HepG2 (cell line): ENCODE results near the gene CABLES1. TPM values are rescaled to one million over a fixed set of nuclear protein-coding genes. Genes with fewer than 3 reads are reported as not detected.

ENCODE experiments used
- ATAC-seq: fragments of 200-7000 bp; cut with Tn5 transposase; 3 replicates; pipeline ENCODE4 v1.9.1; 2020; ENCODE audit warnings: mild to moderate bottlenecking, moderate library complexity
- BruUV-seq: library from RNA; stranded (reverse); fragments of 400-500 nt; replicated peaks from 2 replicates; lab custom pipeline; 2021; lab: Mats Ljungman, UMichigan
- CTCF ChIA-PET: fragments of 300-600 bp; formaldehyde crosslinking; extraction: SDS; loops from one replicate; lab custom pipeline; 2021; ENCODE audit warnings: low total read pairs, inconsistent platforms, low intra/inter-chr PET ratio; lab: Yijun Ruan, JAX
- POLR2A ChIA-PET: fragments of 350-600 bp; sonication (Branson Sonifier 250); formaldehyde crosslinking; loops from one replicate; lab custom pipeline; 2020; ENCODE audit warnings: antibody characterized with exemption, inconsistent platforms; lab: Yijun Ruan, JAX
- DNase-seq: peaks from one replicate; pipeline ENCODE4 v3.0.0-alpha.2; 2015; ENCODE audit warnings: low spot score
- FAIRE-seq: peaks from 3 replicates; lab custom pipeline; 2011; peaks lifted over from hg19 to GRCh38; lab: Jason Lieb, UNC
- H2AFZ ChIP-seq: one replicate; pipeline ENCODE4 v1.6.1; 2011; ENCODE audit warnings: low read length, inconsistent platforms
- H3K27ac ChIP-seq: fragments of 300-600 bp; 3 replicates; pipeline ENCODE4 v1.8.0; 2011; ENCODE audit warnings: mixed run types, mild to moderate bottlenecking, mixed read lengths, low read length, inconsistent platforms; ENCODE audit not compliant: insufficient read depth; ENCODE audit errors: extremely low read length
- H3K27me3 ChIP-seq, 2 experiments: fragments of 200-600 bp in 1 of 2; 2 replicates in 1 of 2; 3 replicates in 1 of 2; pipeline versions ENCODE4 v1.6.0 to v1.8.0; 2011; ENCODE audit warnings: low read length in 2 of 2, mild to moderate bottlenecking in 2 of 2, moderate library complexity in 2 of 2, inconsistent platforms in 1 of 2; ENCODE audit not compliant: insufficient read depth in 2 of 2, control insufficient read depth in 1 of 2
- H3K36me3 ChIP-seq, 2 experiments: fragments of 200-600 bp in 1 of 2; replicated peaks in 1 of 2; 2 replicates in 1 of 2; 3 replicates in 1 of 2; pipeline versions ENCODE4 v1.5.1 to v1.8.0; 2011; ENCODE audit warnings: low read length in 2 of 2, inconsistent platforms in 1 of 2; ENCODE audit not compliant: insufficient read depth in 2 of 2, control insufficient read depth in 1 of 2
- H3K4me1 ChIP-seq: 2 replicates; pipeline ENCODE4 v1.5.1; 2012; ENCODE audit warnings: low read length, inconsistent platforms; ENCODE audit not compliant: insufficient read depth
- H3K4me2 ChIP-seq: 2 replicates; pipeline ENCODE4 v1.6.0; 2011; ENCODE audit warnings: low read depth, low read length, inconsistent platforms
- H3K4me3 ChIP-seq, 3 experiments: fragments of 200-600 bp in 1 of 3; sonication (generic), shearing (Covaris generic) in 1 of 3; replicated peaks in 1 of 3; 2 replicates each; pipeline ENCODE4 v1.5.1; 2011 to 2016; ENCODE audit warnings: low read length in 3 of 3, inconsistent platforms in 2 of 3, low read depth in 2 of 3, mild to moderate bottlenecking in 2 of 3, control low read depth in 1 of 3, mixed read lengths in 1 of 3; ENCODE audit not compliant: insufficient read depth in 1 of 3
- H3K79me2 ChIP-seq: one replicate; pipeline ENCODE4 v1.6.1; 2011; ENCODE audit warnings: low read length, inconsistent platforms; ENCODE audit not compliant: insufficient read depth
- H3K9ac ChIP-seq: 2 replicates; pipeline ENCODE4 v1.6.0; 2011; ENCODE audit warnings: mild to moderate bottlenecking, low read depth, low read length, inconsistent platforms; ENCODE audit not compliant: insufficient read depth
- H3K9me3 ChIP-seq: 2 replicates; pipeline ENCODE4 v1.5.1; 2012; ENCODE audit warnings: mild to moderate bottlenecking, low read length
- H4K20me1 ChIP-seq: 2 replicates; pipeline ENCODE4 v1.6.0; 2011; ENCODE audit warnings: inconsistent platforms, mild to moderate bottlenecking, low read length, moderate library complexity; ENCODE audit not compliant: insufficient read depth
- ASH2L ChIP-seq: fragments of 300-600, 200-600 bp; sonication (generic); IDR thresholded peaks from 2 replicates; pipeline ENCODE4 v1.7.0; 2017; ENCODE audit warnings: low read depth, mild to moderate bottlenecking, moderate library complexity, mixed read lengths, low read length; ENCODE audit not compliant: insufficient read length
- CTCF ChIP-seq: sonication (generic); formaldehyde crosslinking; IDR thresholded peaks from 2 replicates; pipeline ENCODE4 v1.5.0; 2020; ENCODE audit warnings: mild to moderate bottlenecking, missing genetic modification reagents, moderate library complexity
- MAZ ChIP-seq, 2 experiments: sonication (generic) in 1 of 2; formaldehyde crosslinking in 1 of 2; IDR thresholded peaks; 2 replicates each; pipeline versions ENCODE4 v1.5.0 to v1.6.1; 2012 to 2020; ENCODE audit warnings: low read depth in 2 of 2, mild to moderate bottlenecking in 2 of 2, borderline replicate concordance in 1 of 2, improper control_type of control experiment in 1 of 2, low read length in 1 of 2, missing genetic modification reagents in 1 of 2, moderate library complexity in 1 of 2
- SMC3 ChIP-seq: IDR thresholded peaks from 2 replicates; pipeline ENCODE4 v1.6.1; 2011; ENCODE audit warnings: low read length, improper control_type of control experiment
- STAG1 ChIP-seq: sonication (generic); formaldehyde crosslinking; IDR thresholded peaks from 2 replicates; pipeline ENCODE4 v1.4.0; 2020; ENCODE audit warnings: missing genetic modification reagents
- SYNCRIP ChIP-seq: fragments of 200-400 bp; formaldehyde crosslinking; IDR thresholded peaks from 2 replicates; pipeline ENCODE4 v1.6.1; 2018; ENCODE audit warnings: mild to moderate bottlenecking, low read depth, low read length; ENCODE audit not compliant: insufficient read depth
- ZNF629 ChIP-seq: sonication (generic); formaldehyde crosslinking; conservative IDR thresholded peaks from 2 replicates; pipeline ENCODE4 v1.5.0; 2020; ENCODE audit warnings: missing genetic modification reagents
- WGBS: methylation state at CpG from one replicate; pipeline ENCODE4 v1.1.6; 2017; ENCODE audit warnings: low lambda C conversion rate; 5-methylcytosine and 5-hydroxymethylcytosine counted together
- in situ Hi-C: cut with HindIII; loops from 2 replicates; pipeline ENCODE4 v1.10.0; 2017; ENCODE audit warnings: low pct_unique_long_range_greater_than_20kb; ENCODE audit not compliant: extremely low pct_ligation_motif_present
- intact Hi-C: fragments of 100-400 bp; cut with micrococcal nuclease; formaldehyde crosslinking; loops from one replicate; pipeline ENCODE4 v1.10.0; 2022; ENCODE audit not compliant: unreplicated experiment
- polyA plus RNA-seq, 8 experiments: library from polyadenylated mRNA; depleted of rRNA in 3 of 8; stranded (reverse) in 7 of 8; unstranded in 1 of 8; fragments of >200 nt; fragmentation: Illumina TruSeq in 4 of 8; extraction: Trizol in 4 of 8; gene quantifications; 2 replicates each; pipeline versions ENCODE4 v1.2.1 to v1.2.3, GENCODE V29; 2011 to 2016; ENCODE audit warnings: low read depth in 4 of 8, missing spikeins in 1 of 8, mixed read lengths in 1 of 8; ENCODE audit not compliant: insufficient read depth in 1 of 8
- total RNA-seq, 5 experiments: library from RNA; depleted of rRNA; stranded (reverse); fragments of >200 nt; fragmentation: Illumina TruSeq; extraction: Trizol; gene quantifications; 2 replicates each; pipeline ENCODE4 v1.2.3, GENCODE V29; 2016; ENCODE audit warnings: low read depth in 1 of 5
- TF ChIP-seq, protein P1 (sequence below): sonication (generic); formaldehyde crosslinking; IDR thresholded peaks from 2 replicates; pipeline ENCODE4 v1.5.0; 2020; ENCODE audit warnings: mild to moderate bottlenecking, missing genetic modification reagents, borderline replicate concordance
- TF ChIP-seq, protein P2 (sequence below): sonication (generic); formaldehyde crosslinking; IDR thresholded peaks from 2 replicates; pipeline ENCODE4 v1.4.0; 2020; ENCODE audit warnings: missing genetic modification reagents
- TF ChIP-seq, protein P3 (sequence below): sonication (generic); formaldehyde crosslinking; IDR thresholded peaks from 2 replicates; pipeline ENCODE4 v1.5.0; 2020; ENCODE audit warnings: missing genetic modification reagents

Gene CABLES1
- total and polyA plus RNA-seq, 2 of the 13 experiments (the other 11 are each of a cell fraction or from before 2014, with no cell fraction given): 14.7 to 25.8 TPM

DNA sequence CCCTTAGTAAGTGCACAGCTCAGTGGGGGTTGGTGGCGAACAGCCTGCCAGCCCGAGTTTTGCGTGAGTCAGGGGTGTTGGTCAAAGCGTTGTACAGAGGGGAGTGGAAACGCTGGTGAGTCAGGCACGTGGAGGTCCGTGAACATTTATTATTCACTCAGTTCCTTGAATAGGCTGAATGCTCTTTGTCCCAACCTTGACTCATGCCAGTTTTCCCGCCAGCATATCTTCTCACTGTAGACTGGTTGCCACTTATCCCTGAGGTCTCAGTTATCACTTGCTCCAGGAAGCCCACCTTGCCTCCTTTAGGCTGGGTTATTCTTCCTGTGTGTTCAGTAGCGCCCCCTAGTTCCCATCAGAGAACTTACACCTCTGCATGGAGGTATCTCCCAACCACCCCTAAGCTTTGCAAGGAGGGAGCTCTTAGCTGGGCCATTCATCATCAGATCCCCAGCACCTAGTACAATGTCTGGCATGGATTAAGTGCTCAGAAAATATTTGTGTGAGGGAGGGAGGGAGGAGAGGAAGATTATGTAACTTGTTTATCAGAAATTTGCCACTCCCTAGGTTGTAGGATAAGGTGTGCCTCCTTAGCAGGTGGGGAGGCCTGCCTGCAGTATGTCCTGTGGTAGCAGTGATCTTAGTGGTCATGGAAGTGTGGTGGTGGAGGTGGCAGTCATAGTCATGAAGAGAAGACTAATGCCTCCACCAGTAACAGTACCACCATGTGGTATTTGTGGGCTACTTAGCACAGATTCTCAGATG, 72.1 kb downstream of the CABLES1 start:
- in situ Hi-C loops (no loop called here), intact Hi-C loops (loop anchor here (2.0 kb wide), 1 partner anchor 77 kb away; no protein-coding TSS in a partner anchor)
- no peak overlapping the region for H3K27ac ChIP-seq
- no peak for TF ChIP-seq MAZ (IDR thresholded peaks at IDR 0.05; ENCODE audit: borderline replicate concordance, low read depth, low read length)
- no peak for TF ChIP-seq MAZ (CRISPR knock-in tag; IDR thresholded peaks at IDR 0.05; ENCODE audit: low read depth)
- peak; percentile 16; the same call in 1 of the 2 replicates for TF ChIP-seq SMC3
- TF ChIP-seq ZNF629 (CRISPR knock-in tag): no peak
- TF ChIP-seq STAG1 (CRISPR knock-in tag): peak; percentile 56
- TF ChIP-seq SYNCRIP: no peak
- TF ChIP-seq CTCF: peak; percentile 43
- no peak for TF ChIP-seq ASH2L
- TF ChIP-seq, protein P1, sequence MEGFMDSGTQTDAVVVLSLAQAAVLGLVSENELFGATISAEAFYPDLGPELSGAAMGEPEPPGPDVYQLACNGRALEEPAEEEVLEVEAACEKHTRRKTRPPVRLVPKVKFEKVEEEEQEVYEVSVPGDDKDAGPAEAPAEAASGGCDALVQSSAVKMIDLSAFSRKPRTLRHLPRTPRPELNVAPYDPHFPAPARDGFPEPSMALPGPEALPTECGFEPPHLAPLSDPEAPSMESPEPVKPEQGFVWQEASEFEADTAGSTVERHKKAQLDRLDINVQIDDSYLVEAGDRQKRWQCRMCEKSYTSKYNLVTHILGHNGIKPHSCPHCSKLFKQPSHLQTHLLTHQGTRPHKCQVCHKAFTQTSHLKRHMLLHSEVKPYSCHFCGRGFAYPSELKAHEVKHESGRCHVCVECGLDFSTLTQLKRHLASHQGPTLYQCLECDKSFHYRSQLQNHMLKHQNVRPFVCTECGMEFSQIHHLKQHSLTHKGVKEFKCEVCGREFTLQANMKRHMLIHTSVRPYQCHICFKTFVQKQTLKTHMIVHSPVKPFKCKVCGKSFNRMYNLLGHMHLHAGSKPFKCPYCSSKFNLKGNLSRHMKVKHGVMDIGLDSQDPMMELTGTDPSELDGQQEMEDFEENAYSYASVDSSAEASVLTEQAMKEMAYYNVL: no peak
- TF ChIP-seq, protein P2, sequence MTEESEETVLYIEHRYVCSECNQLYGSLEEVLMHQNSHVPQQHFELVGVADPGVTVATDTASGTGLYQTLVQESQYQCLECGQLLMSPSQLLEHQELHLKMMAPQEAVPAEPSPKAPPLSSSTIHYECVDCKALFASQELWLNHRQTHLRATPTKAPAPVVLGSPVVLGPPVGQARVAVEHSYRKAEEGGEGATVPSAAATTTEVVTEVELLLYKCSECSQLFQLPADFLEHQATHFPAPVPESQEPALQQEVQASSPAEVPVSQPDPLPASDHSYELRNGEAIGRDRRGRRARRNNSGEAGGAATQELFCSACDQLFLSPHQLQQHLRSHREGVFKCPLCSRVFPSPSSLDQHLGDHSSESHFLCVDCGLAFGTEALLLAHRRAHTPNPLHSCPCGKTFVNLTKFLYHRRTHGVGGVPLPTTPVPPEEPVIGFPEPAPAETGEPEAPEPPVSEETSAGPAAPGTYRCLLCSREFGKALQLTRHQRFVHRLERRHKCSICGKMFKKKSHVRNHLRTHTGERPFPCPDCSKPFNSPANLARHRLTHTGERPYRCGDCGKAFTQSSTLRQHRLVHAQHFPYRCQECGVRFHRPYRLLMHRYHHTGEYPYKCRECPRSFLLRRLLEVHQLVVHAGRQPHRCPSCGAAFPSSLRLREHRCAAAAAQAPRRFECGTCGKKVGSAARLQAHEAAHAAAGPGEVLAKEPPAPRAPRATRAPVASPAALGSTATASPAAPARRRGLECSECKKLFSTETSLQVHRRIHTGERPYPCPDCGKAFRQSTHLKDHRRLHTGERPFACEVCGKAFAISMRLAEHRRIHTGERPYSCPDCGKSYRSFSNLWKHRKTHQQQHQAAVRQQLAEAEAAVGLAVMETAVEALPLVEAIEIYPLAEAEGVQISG (CRISPR knock-in tag): no peak
- TF ChIP-seq, protein P3, sequence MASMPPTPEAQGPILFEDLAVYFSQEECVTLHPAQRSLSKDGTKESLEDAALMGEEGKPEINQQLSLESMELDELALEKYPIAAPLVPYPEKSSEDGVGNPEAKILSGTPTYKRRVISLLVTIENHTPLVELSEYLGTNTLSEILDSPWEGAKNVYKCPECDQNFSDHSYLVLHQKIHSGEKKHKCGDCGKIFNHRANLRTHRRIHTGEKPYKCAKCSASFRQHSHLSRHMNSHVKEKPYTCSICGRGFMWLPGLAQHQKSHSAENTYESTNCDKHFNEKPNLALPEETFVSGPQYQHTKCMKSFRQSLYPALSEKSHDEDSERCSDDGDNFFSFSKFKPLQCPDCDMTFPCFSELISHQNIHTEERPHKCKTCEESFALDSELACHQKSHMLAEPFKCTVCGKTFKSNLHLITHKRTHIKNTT: no peak
- H3K79me2 ChIP-seq: no peaks in the 10 kb centered on the region
- ChIA-PET POLR2A (interaction anchor here (0.7 kb wide), 1 partner anchor 72 kb away, joined by 4 read pairs; the partner anchor contains the start of gene CABLES1), CTCF (interaction anchor here (1.5 kb wide), 1 partner anchor 76 kb away, joined by 6 read pairs; no protein-coding TSS in a partner anchor)
- H3K27me3 ChIP-seq: no peaks in the 10 kb centered on the region
- FAIRE-seq (no peak), ATAC-seq (peak; percentile 54), DNase-seq (peak; percentile 13)
- 0 out of 2 replicates have a peak, but pooled peaks cover 5% of the 10 kb centered on the region for H3K4me1 ChIP-seq
- no peaks in the 10 kb centered on the region for H3K9me3 ChIP-seq
- H3K9ac ChIP-seq: no peak overlapping the region
- no peak overlapping the region for H2AFZ ChIP-seq
- no peak overlapping the region for H3K4me3 ChIP-seq
- no peaks in the 10 kb centered on the region for H4K20me1 ChIP-seq
- BruUV-seq: no TSS peak
- H3K36me3 ChIP-seq: peaks cover 15 to 46% of the 10 kb centered on the region in 2 experiments
- 92% methylated on average over 9 of the region's 9 CpGs for WGBS
- no peak overlapping the region for H3K4me2 ChIP-seq
